OCI-LY1 (cell line): ENCODE results near the gene BRINP1.

Experiments
- H2AFZ ChIP-seq: fragments of 200-600 bp; sonication (generic), shearing (Covaris generic); 2 replicates; pipeline ENCODE4 v1.6.0; 2014; ENCODE audit warnings: antibody characterized with exemption, mild to moderate bottlenecking, low read length
- H3F3A ChIP-seq: fragments of 200-600 bp; sonication (generic), shearing (Covaris generic); 2 replicates; pipeline ENCODE4 v1.6.0; 2014; ENCODE audit warnings: mild to moderate bottlenecking, antibody characterized with exemption, low read length, moderate library complexity; ENCODE audit not compliant: insufficient read depth
- H3K27ac ChIP-seq: fragments of 200-600 bp; sonication (generic); 2 replicates; pipeline ENCODE4 v1.5.1; 2014; ENCODE audit warnings: low read length, mixed run types, mild to moderate bottlenecking, low read depth; ENCODE audit not compliant: poor library complexity, severe bottlenecking
- H3K27me3 ChIP-seq: fragments of 200-600 bp; sonication (generic); 2 replicates; pipeline ENCODE4 v1.6.0; 2014; ENCODE audit warnings: antibody characterized with exemption, mild to moderate bottlenecking, low read length, moderate library complexity; ENCODE audit not compliant: insufficient read depth
- H3K36me3 ChIP-seq: fragments of 200-600 bp; sonication (generic); 2 replicates; pipeline ENCODE4 v1.6.1; 2014; ENCODE audit warnings: mild to moderate bottlenecking, antibody characterized with exemption, low read length, moderate library complexity, mixed read lengths; ENCODE audit not compliant: insufficient read depth
- H3K4me1 ChIP-seq: fragments of 200-600 bp; sonication (generic); 2 replicates; pipeline ENCODE4 v1.5.1; 2014; ENCODE audit warnings: mild to moderate bottlenecking, low read length, moderate library complexity; ENCODE audit not compliant: insufficient read depth, severe bottlenecking
- H3K4me2 ChIP-seq: fragments of 200-600 bp; sonication (generic), shearing (Covaris generic); 2 replicates; pipeline ENCODE4 v1.6.1; 2014; ENCODE audit warnings: low read length
- H3K4me3 ChIP-seq: fragments of 200-600 bp; sonication (generic); 2 replicates; pipeline ENCODE4 v1.5.1; 2014; ENCODE audit warnings: low read length, low read depth, mild to moderate bottlenecking, mixed read lengths; ENCODE audit not compliant: poor library complexity, severe bottlenecking
- H3K79me2 ChIP-seq: fragments of 200-600 bp; shearing (Covaris generic); 2 replicates; pipeline ENCODE4 v1.6.1; 2016; ENCODE audit warnings: mixed run types, low read length, mixed read lengths; ENCODE audit not compliant: insufficient read depth
- H3K9ac ChIP-seq: fragments of 200-600 bp; sonication (generic), shearing (Covaris generic); 2 replicates; pipeline ENCODE4 v1.6.1; 2014; ENCODE audit warnings: mild to moderate bottlenecking, low read length, mixed read lengths
- H3K9me2 ChIP-seq: fragments of 200-600 bp; sonication (generic), shearing (Covaris generic); 2 replicates; pipeline ENCODE4 v1.6.1; 2014; ENCODE audit warnings: low read depth, mild to moderate bottlenecking, low read length, mixed read lengths
- H3K9me3 ChIP-seq: fragments of 200-600 bp; shearing (Covaris generic); 2 replicates; pipeline ENCODE4 v1.6.1; 2014; ENCODE audit warnings: low read length, mixed read lengths
- H4K20me1 ChIP-seq: fragments of 200-600 bp; sonication (generic), shearing (Covaris generic); 2 replicates; pipeline ENCODE4 v1.6.0; 2016; ENCODE audit warnings: mild to moderate bottlenecking, low read length; ENCODE audit not compliant: insufficient read depth
- CTCF ChIP-seq: fragments of 200-600 bp; sonication (generic), shearing (Covaris generic); IDR thresholded peaks from 2 replicates; pipeline ENCODE4 v1.5.1; 2017; ENCODE audit warnings: mild to moderate bottlenecking, antibody characterized with exemption, low read length, moderate library complexity, mixed read lengths
- EZH2 ChIP-seq: fragments of 200-600 bp; sonication (generic), shearing (Covaris generic); IDR thresholded peaks from 2 replicates; pipeline ENCODE4 v1.8.0; 2017; ENCODE audit warnings: borderline replicate concordance, mixed run types, mild to moderate bottlenecking, antibody characterized with exemption, low read length, moderate library complexity, mixed read lengths

Gene BRINP1

GRCh38 chr9:119313846-119314245 lies 55.4 kb downstream of the BRINP1 start:
- TF ChIP-seq CTCF (no peak), EZH2 (no peak)
- H3F3A ChIP-seq, result no peaks in the 10 kb centered on the region
- no peak overlapping the region for H3K9ac ChIP-seq
- no peaks in the 10 kb centered on the region for H3K9me3 ChIP-seq
- no peaks in the 10 kb centered on the region for H3K4me1 ChIP-seq
- no peak overlapping the region for H3K4me2 ChIP-seq
- H3K27ac ChIP-seq, result no peak overlapping the region
- no peak overlapping the region for H2AFZ ChIP-seq
- no peaks in the 10 kb centered on the region for H3K79me2 ChIP-seq
- H3K4me3 ChIP-seq, result no peak overlapping the region
- no peaks in the 10 kb centered on the region for H4K20me1 ChIP-seq
- H3K36me3 ChIP-seq, result no peaks in the 10 kb centered on the region
- no peaks in the 10 kb centered on the region for H3K9me2 ChIP-seq
- H3K27me3 ChIP-seq, result no peaks in the 10 kb centered on the region

- H3K9me3 ChIP-seq, result no peaks in the 10 kb centered on the region
- no peak for TF ChIP-seq EZH2
- no peak for TF ChIP-seq CTCF
- H3K36me3 ChIP-seq, result no peaks in the 10 kb centered on the region
- no peaks in the 10 kb centered on the region for H4K20me1 ChIP-seq
- no peak overlapping the region for H3K4me2 ChIP-seq
- H2AFZ ChIP-seq, result no peak overlapping the region
- H3K79me2 ChIP-seq, result no peaks in the 10 kb centered on the region
- H3K4me1 ChIP-seq, result no peaks in the 10 kb centered on the region
- no peaks in the 10 kb centered on the region for H3F3A ChIP-seq
- H3K27ac ChIP-seq, result no peak overlapping the region
- H3K27me3 ChIP-seq, result no peaks in the 10 kb centered on the region; the same call in 1 of the 2 replicates
- H3K9me2 ChIP-seq, result no peaks in the 10 kb centered on the region
- no peak overlapping the region for H3K4me3 ChIP-seq
- H3K9ac ChIP-seq, result no peak overlapping the region
Observed at GRCh38 chr9:119310741-119311140, 58.5 kb downstream of the BRINP1 start.

GRCh38 chr9:119307471-119307870 lies 61.8 kb downstream of the BRINP1 start:
- H3K4me1 ChIP-seq, result no peaks in the 10 kb centered on the region
- no peaks in the 10 kb centered on the region; the same call in 1 of the 2 replicates for H3K27me3 ChIP-seq
- H3F3A ChIP-seq, result no peaks in the 10 kb centered on the region
- no peak overlapping the region for H3K27ac ChIP-seq
- H3K9me3 ChIP-seq, result no peaks in the 10 kb centered on the region
- H3K4me3 ChIP-seq, result no peak overlapping the region
- H3K36me3 ChIP-seq, result no peaks in the 10 kb centered on the region
- no peaks in the 10 kb centered on the region for H3K79me2 ChIP-seq
- no peak overlapping the region for H2AFZ ChIP-seq
- TF ChIP-seq CTCF (no peak), EZH2 (no peak)
- no peaks in the 10 kb centered on the region for H4K20me1 ChIP-seq
- H3K9me2 ChIP-seq, result no peaks in the 10 kb centered on the region
- no peak overlapping the region for H3K4me2 ChIP-seq
- H3K9ac ChIP-seq, result no peak overlapping the region
